ENCODE results near the gene ZBED3.
"Not testable (repeated sequence)": the region's sequence is repeated elsewhere in the genome, so short reads cannot be mapped to it uniquely, and the experiment has no call there.

ZBED3 gene, protein sequence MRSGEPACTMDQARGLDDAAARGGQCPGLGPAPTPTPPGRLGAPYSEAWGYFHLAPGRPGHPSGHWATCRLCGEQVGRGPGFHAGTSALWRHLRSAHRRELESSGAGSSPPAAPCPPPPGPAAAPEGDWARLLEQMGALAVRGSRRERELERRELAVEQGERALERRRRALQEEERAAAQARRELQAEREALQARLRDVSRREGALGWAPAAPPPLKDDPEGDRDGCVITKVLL

DNA sequence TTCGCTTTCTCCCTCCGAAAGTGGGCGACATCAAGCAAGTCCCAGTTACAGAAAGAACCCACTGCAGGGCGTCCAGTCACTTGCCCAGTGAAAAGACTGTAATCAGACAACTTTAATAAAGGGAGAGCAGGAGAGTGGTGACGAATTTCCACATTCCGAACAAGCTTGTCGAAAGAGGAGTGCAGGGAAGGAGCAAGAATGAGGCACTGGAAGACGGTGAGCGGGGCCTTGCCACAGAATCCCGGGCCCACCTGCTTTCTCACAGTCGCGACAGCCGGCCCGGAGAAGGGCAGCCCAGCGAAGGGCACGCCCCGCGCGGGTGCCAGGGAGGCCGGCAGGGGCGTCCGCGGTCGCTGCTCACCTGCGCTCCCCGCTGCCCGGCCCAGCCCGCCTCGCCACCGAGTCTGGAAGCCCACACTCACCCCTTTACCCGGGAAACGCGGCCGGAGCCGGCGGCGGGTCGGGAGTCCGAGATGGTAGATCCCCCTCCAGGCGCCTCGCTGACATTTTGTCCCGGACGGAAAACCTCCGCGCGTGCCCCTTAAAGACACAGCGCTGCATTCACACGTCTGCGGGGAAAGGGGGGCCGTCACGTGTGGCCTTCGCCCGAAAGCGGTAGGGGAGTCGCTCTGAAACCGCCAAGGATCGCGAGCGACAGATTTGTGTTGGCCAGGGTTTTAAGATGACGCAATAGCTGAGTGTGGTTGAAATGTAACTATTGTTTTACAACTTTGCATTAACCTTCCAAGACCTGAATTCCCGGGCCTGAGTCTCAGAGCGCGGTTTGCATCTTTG, at the start of gene ZBED3:
Gene ZBED3, minus strand, starts transcription at position 597 of the 795 bp plus-strand sequence. CDS start 9,407 bp downstream, outside the sequence.
- DNase-seq (ENCODE audit: low read depth) = peak; percentile 13

- DNase-seq (ENCODE audit: low read depth) = no peak
Observed at GRCh38 chr5:77133061-77133758, 46.1 kb upstream of the ZBED3 start.

GRCh38 chr5:77131361-77131760, 44.3 kb upstream of the ZBED3 start:
- no peak for DNase-seq (ENCODE audit: low read depth)

- no peak for DNase-seq (ENCODE audit: low read depth)
Observed at GRCh38 chr5:77129391-77129990, 42.4 kb upstream of the ZBED3 start.

DNA sequence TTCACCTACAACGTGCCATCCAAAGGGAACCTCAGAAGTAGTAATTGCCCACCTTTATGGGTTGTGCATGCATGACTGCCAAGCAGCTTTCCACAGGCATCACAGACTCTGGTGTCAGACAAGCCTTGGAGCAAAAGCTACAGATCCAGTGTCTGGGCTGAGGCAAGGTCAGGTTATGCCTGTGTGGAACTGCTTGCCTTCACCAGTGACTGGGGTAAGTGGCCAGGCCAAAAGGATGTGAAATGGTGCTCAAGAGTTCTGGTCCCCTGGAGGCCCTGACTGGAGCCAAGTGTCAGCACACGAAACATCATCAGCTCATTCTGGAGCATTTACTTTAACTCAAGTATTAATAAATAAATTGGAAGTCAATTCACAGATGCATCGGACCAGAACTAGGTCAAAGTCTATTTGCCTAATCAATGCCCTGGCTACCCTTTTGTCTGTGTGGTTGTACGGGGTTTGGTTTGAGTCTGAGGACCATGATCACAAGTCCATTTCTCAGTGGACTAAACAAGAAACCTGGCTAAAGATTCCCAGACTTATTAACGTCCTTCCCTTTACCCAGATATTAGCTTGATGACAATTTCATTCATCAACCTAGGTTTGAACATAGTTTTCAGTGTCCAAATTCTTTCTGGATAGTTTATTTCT, 41.5 kb upstream of the ZBED3 start:
- DNase-seq (ENCODE audit: low read depth) = no peak

GRCh38 chr5:77123057-77123456, 36.0 kb upstream of the ZBED3 start:
- no peak for DNase-seq (ENCODE audit: low read depth)

- no peak for DNase-seq (ENCODE audit: low read depth)
Observed at GRCh38 chr5:77120706-77121105, 33.6 kb upstream of the ZBED3 start.

GRCh38 chr5:77120086-77120485, 33.0 kb upstream of the ZBED3 start:
- DNase-seq (ENCODE audit: low read depth) = no peak

GRCh38 chr5:77117161-77117560, 30.1 kb upstream of the ZBED3 start:
- DNase-seq (ENCODE audit: low read depth) = no peak

- DNase-seq (ENCODE audit: low read depth) = not testable (repeated sequence)
Observed at GRCh38 chr5:77107035-77107434, 19.9 kb upstream of the ZBED3 start.

DNA sequence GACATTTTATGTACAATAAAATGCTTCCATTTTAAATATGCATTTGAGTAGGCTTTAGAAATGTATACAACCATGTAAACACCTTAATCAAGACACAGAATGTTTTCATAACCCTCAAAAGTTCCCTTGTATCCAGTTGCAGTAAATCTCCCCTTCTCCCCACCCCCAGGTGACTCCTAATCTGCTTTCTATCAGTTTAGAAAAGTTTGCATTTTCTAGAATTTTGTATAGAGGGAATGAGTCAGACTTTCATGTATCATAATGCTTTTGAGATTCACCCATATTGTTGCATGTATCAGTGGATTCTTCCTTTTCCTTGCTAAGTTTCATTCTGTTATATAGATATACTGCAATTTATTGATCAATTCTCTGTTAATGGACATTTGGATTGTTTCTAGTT, 17.7 kb upstream of the ZBED3 start:
- DNase-seq (ENCODE audit: low read depth) = no peak

DNA sequence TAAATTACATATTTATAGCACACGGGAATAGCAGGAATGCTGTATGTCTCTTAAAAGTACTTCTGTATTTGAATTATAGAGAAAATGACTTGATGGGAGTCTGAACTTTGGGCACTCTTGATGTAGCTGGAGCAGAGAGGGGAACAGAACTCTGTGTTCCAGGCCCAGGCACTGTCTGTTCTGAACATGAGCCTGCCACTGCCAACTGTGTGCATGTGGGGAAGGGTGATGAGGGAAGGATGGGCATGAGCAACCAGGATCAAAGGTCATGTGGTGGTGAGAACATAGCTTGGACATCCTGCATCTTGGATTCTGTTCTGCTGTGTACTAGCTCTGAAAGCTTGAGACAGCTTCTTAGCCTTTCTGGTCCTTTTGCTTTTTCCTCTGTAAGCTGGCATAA, 16.4 kb upstream of the ZBED3 start:
- DNase-seq (ENCODE audit: low read depth) = no peak

DNA sequence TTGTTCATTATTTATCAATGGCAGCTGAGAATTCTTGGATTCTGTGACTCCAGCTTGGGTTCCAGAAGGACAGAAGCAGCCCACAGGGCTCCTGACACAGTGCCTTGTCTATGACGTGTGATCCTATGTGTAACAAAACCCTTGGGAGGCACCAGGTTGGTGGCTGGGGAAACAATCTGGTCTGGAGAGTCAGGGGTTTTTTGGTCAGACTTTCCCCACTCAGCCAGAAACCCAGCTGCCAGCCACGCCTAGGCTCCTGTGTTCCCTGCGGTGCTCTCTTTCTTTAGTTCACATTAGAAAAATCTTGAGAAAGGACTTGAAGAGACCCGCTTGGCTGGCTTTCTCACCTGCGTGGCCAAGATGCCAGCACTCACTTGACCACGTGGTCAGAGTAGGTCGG, 15.5 kb upstream of the ZBED3 start:
- DNase-seq (ENCODE audit: low read depth) = no peak

DNA sequence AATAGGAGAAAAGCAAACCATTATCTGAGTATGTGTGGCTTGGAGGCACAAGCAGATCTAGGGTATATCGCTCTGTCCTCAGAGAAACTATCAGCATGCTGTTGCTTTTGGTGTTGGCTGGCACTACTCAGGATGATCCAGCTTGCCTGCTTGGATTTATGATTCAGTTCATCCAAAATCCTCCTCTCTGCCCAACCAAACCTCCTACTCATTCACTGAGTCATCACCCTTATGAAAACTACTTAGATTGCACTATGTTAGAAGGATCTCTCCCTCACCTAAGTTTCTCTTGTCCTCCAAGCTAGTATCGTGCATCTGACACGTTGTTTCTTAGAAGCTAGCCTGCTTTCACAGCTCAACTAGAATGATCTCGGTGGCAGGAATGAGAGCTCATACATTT, 14.2 kb upstream of the ZBED3 start:
- DNase-seq (ENCODE audit: low read depth) = no peak

DNA sequence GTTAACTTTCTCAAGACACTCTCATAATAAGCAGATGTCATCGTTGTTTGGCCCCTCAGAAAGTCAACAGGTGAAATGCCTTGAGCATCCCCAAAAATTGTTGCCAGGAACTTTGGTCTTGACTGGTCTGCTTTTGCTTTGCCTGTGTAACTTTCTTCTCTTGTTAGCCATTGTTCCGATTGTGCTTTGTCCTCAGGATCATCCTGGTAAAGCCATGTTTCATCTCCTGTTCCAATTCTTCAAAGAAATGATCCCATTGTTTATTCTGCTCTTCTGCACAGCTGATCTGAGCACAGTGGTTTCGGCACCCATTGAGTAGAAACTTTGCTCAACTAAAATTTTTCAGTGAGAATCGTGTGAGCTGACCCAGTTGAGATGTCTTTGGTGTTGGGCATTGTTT, 8.1 kb upstream of the ZBED3 start:
- DNase-seq (ENCODE audit: low read depth) = no peak

DNA sequence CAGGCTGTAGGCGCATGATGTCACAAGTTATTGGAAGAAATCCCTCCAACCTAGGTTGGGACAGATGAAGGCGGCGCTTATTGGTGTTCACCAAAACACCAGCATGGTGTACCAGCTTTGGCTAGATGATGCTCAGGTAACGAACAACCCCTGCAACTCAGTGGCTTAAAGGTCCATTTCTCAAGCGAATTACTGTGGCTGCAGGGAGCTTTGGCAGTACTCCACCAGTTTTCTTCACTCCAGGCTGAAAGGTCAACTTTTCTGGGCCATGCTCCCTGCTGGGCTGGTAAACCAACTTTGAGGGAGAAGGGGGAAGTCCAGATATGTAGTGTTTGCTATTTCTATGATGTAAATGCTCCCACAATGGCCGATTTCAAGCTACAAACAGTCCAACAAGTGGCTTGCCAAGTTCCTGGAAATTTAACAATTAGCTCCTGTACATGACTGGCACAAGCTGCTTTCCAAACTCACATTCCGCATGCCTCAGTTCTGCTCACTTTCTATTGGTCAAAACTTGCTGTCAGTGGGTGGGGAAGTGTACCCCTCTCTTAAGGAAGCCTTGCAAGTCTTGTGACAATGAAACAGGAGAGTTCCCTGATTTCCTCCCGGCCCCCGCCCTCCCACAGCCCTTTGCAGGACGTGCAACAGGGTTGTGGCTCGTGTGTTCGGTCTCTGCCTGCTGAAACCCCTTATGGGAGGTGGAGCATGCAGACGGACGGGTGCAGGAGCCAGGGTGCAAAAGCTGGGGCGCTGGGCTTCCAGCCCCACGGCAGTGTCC, 588 bp upstream of the ZBED3 start:
- no peak for DNase-seq (ENCODE audit: low read depth)

DNA sequence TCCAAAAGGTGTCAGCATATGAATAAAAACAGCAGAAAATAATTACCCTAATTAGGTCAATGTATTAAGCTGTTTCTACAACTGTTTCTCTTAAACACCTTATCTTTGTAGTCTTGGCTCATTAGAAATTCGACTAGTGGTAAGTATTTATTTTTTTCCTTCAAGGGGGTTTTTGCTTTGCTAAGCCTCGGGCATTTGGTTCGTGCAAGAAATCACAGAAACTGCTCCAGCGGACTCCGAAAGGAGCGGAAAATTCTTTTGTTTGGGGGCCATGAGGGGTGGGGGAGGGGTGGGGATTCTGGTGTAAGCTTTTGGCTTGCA, 757 bp downstream of the ZBED3 start:
- DNase-seq (ENCODE audit: low read depth) = no peak

- DNase-seq (ENCODE audit: low read depth) = no peak
Observed at GRCh38 chr5:77083088-77083487, 4.0 kb downstream of the ZBED3 start.

GRCh38 chr5:77082280-77082679, 4.8 kb downstream of the ZBED3 start:
- no peak for DNase-seq (ENCODE audit: low read depth)

GRCh38 chr5:77080905-77081304, 6.2 kb downstream of the ZBED3 start:
- no peak for DNase-seq (ENCODE audit: low read depth)

DNA sequence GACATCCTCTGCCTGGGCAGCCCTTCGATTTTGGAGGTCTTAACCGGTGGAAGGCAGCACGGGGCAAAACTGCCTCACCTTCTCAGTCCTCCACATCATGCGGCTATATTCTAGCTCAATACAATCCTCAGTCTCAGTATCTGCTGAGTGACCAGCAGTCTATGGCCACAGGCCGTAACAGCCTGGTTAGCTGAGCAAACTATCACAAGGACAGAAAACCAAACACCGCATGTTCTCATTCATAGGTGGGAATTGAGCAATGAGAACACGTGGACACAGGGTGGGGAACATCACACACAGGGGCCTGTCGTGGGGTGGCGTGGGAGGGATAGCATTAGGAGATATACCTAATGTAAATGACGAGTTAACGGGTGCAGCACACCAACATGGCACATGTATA, 6.6 kb downstream of the ZBED3 start:
- not testable (repeated sequence) for DNase-seq (ENCODE audit: low read depth)

- no peak for DNase-seq (ENCODE audit: low read depth)
Observed at GRCh38 chr5:77077829-77078176, 9.3 kb downstream of the ZBED3 start.

Data from activated T-helper 1 cell treated with Interleukin-2 at 50 U/mL for 16 hours (primary cell).